Activated gamma-delta T cell (primary cell): ENCODE results near the gene CAMKK1.

ENCODE experiments used
- DNase-seq: peaks from one replicate; lab custom pipeline; 2025; lab: John Stamatoyannopoulos, UW
- total RNA-seq, 2 donors: gene quantifications; one replicate each; lab custom pipeline; 2026; lab: John Stamatoyannopoulos, UW

Gene CAMKK1
- total RNA-seq, result 14.3 to 20.2 reads per million in 2 donors

- DNase-seq, result peak; percentile 86
Observed at GRCh38 chr17:3893003-3893719, at the start of gene CAMKK1. CAMKK1 (minus strand) TSS chr17:3893053; CDS start chr17:3885687, 7,366 bp downstream.

DNA sequence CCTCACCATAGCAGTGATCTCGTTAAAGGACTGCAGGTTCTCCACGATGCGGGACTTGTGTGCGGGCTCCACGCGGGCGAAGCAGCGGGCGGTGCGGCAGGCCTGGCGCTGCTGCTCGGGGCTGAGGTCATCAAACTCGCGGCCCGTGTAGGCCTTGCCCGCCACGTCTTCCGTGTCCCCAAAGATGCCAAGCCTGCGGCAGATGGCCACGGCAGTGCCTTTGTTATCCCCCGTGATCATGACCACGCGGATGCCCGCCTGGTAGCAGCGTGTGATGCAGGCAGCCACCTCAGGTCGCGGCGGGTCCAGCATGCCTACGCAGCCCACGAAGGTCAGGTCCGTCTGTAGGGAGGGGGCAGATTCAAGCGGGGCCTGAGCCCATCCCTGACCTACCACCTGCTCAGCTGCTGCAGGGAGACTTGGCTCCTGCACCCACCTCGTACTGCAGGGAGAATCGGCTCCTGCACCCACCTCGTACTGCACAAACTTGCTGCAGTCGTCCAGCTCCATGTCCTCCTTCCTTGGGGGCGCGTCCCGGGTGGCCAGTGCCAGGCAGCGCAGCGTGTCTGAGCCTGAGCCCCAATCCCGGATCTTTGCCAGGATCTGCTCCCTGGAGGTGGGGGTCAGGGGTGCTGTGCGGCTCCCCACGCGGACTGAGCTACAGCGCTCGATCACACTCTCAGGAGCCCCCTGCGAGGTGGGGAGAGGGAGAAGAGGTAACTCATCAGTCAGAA, 48.3 kb upstream of the CAMKK1 start:
- no peak for DNase-seq

DNA sequence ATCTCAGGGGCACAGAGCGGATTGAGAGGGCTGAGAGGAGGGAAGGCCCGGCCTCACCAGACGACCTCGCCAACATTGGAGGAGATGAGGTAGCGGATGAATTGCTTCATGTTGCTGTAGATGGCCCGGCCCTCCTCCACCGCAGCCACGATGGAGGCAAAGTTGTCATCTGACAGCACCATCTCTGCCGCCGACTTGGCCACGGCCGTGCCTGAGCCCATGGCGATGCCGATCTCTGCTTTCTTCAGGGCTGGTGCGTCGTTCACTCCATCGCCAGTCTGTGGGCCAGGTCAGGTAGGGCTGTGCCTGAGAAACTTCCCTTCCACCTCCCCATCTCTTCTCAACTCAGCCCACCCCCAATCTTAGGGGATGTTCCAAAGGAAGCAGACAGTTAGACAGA, 44.5 kb upstream of the CAMKK1 start:
- no peak for DNase-seq

- DNase-seq, result no peak
Observed at GRCh38 chr17:3935825-3936355, 43.0 kb upstream of the CAMKK1 start.

DNA sequence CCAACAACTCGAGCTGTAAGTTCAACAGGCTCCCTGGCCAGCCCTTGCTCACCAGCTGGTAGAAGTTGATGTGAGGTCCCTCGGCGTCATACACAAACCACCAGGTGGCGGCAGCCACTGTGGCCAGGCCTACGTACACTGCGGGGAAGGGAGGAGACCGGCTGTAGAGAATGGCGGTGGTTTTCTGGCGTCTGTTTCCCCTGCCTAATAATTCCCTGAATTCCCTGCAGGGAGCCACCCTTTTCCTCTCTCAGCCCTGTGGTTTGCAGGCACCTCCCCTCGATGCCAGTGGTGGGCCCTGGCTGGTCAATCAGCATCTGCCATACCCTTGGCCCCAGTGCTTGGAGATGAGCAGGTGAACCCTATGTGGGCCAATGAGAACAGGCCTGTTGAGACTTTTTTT, 42.3 kb upstream of the CAMKK1 start:
- DNase-seq, result no peak

DNA sequence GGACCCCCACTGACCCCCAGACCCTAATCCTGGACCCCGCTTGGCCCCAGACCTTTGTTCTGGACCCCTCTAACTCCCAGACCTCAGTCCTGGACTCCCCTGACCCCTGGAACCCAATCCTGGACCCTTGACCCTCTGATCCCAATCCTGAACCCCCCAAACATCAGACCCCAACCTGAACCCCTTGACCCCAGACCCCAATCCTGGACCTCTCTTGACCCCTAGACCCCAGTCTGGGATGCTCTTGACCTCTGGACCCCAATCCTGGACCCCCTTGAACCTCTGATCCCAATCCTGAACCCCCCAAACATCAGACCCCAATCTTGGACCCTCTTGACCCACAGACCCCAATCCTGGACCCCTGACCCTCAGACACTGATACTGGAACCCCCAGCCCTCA, 36.9 kb upstream of the CAMKK1 start:
- no peak for DNase-seq

DNA sequence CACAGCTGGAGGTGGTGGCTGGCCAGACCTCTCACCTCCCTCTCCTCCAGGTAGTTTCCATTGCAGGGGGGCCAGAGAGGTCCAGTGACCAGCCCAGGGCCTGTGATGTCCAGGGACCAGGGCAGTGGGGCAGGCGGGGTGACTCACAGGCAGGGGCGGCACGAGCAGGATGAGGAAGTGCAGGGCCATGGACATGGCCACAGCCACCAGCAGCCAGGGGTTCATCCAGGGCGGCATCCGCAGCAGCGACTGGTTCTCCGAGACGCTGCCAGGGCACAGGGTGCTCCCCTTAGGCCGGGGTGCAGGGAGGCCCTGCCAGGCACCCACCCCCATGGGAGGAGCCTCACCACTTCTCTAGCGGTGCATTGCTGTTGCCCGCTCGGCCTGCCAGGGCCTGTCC, 36.3 kb upstream of the CAMKK1 start:
- DNase-seq, result no peak

DNA sequence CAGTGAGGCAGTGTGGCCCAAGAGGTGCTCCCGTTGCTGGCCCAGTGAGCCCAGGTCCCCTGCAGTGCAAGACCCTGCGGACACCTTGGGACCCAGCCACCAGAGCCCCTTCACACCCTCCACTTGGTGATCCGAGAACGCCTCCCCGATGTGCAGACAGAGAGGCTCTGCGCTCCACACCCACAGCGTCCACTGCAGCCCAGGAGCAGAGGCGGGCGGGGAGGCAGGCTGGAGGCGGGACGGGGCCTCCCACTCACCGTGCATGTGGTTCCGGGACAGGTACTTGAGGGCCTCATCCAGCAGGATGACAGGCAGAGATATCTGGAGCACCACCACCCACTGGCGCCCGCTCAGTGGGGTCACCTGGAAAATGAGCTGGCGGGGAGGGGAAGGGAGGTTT, 35.6 kb upstream of the CAMKK1 start:
- no peak for DNase-seq

DNA sequence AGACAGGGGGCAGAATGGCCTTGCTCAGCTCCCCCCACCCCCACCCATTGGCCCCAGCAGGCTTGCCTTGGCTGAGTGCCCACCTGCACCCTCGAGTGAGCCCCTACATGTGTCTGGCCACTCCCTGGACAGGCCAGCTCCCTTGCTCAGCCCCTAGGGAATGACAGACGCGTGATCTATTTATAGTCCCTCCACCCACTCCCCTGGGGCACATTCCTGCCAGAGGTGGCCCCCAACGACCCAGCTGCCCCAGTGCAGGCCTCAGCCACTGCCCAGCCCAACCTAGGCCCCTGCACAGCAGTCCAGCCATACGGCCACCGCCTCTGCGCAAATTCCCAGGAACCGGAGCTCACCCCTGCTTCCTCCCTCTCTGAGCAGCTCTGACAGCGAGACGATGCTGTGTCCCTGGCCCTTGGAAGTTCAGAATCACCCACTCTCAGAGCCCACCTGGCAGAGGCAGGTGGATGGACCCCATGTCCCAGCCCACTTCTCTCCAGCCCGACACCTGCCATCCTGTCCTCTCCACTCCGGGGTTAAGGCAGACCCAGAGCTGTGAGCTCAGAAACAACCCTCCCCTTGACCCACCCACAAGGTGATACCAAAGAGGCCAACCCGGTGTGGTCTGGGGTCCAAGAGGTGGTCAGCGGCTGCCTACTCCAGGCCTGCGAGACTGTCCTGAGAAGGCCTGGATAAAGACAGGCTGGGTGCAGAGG, 34.9 kb upstream of the CAMKK1 start:
- no peak for DNase-seq

- no peak for DNase-seq
Observed at GRCh38 chr17:3926860-3927627, 34.2 kb upstream of the CAMKK1 start.

GRCh38 chr17:3925684-3926485, 33.0 kb upstream of the CAMKK1 start:
- DNase-seq, result no peak

DNA sequence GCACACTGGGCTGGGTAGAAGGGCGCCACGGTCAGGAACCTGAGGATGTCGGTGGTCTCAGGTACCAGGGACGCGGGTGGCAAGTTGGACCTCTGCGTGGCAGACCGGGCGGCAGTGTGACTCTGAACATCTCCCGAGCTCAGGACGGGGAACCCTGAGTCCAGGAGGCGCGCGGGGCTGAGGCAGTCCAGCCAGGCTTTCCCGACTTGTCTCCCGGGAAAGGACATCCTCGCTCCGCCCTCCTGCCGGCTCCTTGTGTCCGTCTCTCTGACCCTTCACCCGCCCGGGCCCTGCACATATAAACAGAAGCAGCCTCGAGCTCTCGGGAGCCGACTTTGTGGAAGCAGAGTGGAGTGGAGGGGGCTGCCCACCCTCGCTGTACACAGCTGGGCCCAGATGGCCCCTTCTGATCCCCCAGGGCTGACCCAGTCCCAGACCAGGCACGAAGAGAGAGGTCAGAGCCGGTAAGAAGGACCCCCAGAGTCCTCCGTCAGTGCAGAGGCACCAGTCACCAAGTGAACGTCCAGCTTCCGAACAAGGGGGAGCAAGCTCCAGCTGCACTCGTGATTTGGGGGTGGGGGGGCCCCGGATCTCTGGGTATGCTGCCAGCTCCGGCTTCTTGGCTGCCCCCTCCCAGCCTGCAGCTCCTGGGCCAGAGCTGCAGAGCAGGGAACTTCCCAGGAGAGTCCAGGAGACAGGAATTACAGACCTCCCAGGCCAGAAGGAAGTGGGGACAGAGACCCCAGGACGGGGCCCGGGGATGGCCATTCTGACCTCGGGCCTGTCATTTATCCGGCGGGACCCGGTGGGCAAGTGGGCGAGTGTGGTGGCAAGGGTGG, 31.9 kb upstream of the CAMKK1 start:
- DNase-seq, result no peak

GRCh38 chr17:3923466-3924190, 30.8 kb upstream of the CAMKK1 start:
- no peak for DNase-seq

DNA sequence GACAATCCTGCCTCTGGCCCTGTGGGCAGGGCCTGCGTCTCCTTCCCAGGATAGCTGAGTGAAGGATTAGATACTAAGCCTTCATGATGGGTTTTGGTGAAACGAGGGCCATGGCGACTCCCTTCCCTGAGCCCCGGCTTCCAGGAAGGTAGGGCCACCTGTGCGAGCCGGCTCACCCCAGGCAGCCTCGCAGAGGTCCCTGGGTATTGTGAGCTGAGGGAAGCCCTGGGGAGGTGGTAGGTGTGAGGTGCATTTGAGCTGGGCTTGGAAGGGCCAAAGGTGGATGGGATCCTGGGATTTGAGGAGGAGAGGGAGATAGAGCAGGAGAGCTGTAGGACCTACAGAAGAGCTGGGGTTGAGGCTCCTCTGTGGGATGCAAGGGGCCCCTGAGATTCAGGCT, 29.9 kb upstream of the CAMKK1 start:
- no peak for DNase-seq

DNA sequence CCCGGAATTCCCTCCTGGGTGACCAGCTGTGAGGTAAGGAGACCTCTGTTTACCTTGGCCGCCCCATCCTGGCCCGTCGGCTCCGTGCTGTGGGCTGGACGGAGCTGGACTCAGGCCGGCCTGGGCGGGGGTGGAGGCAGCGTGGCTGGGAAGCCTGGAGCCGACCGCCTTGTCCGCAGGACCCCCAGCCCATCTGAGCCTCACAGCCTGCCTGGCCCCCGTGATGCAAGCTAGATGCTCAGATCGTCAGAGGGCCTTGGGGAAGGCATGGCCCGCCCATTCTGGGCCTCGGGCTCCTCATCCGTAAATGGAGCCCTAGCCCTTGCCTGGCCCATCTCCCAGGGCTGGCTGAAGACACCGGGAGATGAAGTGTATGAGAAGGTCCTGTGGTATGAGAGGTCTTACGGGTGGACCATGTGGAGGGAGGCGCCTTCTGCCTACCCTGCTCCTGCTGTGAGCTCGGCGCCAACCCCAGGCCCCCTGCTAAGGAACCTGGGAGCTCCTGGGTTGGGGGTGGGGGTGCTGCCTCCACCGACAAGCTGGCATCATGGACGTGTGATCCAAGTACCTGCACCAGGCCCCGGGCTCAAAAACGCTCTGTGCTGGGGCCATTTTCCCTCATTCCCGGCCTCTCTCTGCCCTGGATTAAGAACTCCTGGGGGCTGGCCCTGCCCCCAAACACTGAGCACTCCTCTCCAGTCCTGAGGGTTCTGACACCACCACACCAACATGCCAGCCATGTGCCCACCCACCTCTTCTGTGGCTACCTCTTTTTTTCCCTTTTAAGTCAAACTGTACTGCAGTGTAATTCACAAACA, 28.9 kb upstream of the CAMKK1 start:
- no peak for DNase-seq

DNA sequence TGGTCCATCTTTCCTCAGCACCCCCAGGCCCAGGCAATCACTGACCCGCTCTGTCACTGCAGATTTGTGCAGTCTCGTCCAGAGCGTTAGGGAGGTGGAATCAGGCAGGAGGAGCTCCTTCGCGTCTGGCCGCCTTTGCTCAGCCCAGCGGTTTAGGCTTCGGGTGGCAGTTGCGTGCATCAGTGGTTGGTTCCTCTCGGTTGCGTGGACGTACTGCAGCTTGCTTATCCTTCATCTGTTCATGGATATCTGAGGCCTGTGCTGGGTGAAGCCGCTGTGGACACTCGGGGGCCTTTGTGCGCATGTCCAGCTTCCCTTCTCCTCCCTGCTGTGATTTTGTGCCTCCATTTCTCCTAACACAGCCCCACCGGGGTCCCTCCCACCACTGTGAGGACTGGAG, 28.2 kb upstream of the CAMKK1 start:
- no peak for DNase-seq

GRCh38 chr17:3919123-3919624, 26.3 kb upstream of the CAMKK1 start:
- DNase-seq, result no peak
